ENCODE results near the gene PSMD8. TPM values are rescaled to one million over a fixed set of nuclear protein-coding genes. Genes with fewer than 3 reads are reported as not detected.

The PSMD8 gene
- total RNA-seq, 6 experiments from 2014 or later, result 69.2 to 181 (median 75.2) TPM

- no peaks in the 10 kb centered on the region for H3K36me3 ChIP-seq
- ATAC-seq, result no peak
- no peaks in the 10 kb centered on the region for H3K27me3 ChIP-seq
- DNase-seq, result no peak
- no peak overlapping the region for H3K27ac ChIP-seq
- no peaks in the 10 kb centered on the region for H3K9me3 ChIP-seq
- peaks cover 0 to 4% (median 0%) of the 10 kb centered on the region in 4 donors for H3K4me1 ChIP-seq
- intact Hi-C loops (cut with DNase I), result no loop called here
- 100% methylated on average over 2 of the region's 2 CpGs for WGBS (ENCODE audit: insufficient coverage, low coverage, low lambda C conversion rate, missing lambda C conversion rate)
- no peak overlapping the region for H3K4me3 ChIP-seq
- TF ChIP-seq POLR2A (IDR thresholded peaks at IDR 0.05) (no peak), CTCF (IDR thresholded peaks at IDR 0.05) (no peak)
These were observed 33.4 kb upstream of the PSMD8 start for GRCh38 chr19:38340927-38341326.

GRCh38 chr19:38346837-38347236 lies 27.5 kb upstream of the PSMD8 start:
- intact Hi-C loops (cut with DNase I), result no loop called here
- ATAC-seq (no peak), DNase-seq (no peak)
- Histone ChIP-seq H3K27me3 (no peaks in the 10 kb centered on the region), H3K4me1 (no peaks in the 10 kb centered on the region), H3K36me3 (no peaks in the 10 kb centered on the region), H3K4me3 (no peak overlapping the region), H3K27ac (no peak overlapping the region), H3K9me3 (no peaks in the 10 kb centered on the region)
- WGBS (ENCODE audit: insufficient coverage, low coverage, low lambda C conversion rate, missing lambda C conversion rate), result 74% methylated on average over 3 of the region's 4 CpGs
- TF ChIP-seq POLR2A (IDR thresholded peaks at IDR 0.05) (no peak), CTCF (IDR thresholded peaks at IDR 0.05) (no peak)

- Histone ChIP-seq H3K27ac (no peak overlapping the region), H3K36me3 (no peaks in the 10 kb centered on the region), H3K9me3 (no peaks in the 10 kb centered on the region), H3K27me3 (no peaks in the 10 kb centered on the region), H3K4me3 (no peak overlapping the region), H3K4me1 (no peaks in the 10 kb centered on the region)
- WGBS (ENCODE audit: insufficient coverage, low coverage, low lambda C conversion rate, missing lambda C conversion rate), result 33% methylated on average over 1 of the region's 3 CpGs
- ATAC-seq (no peak), DNase-seq (no peak)
- TF ChIP-seq POLR2A (IDR thresholded peaks at IDR 0.05) (no peak), CTCF (IDR thresholded peaks at IDR 0.05) (no peak)
- intact Hi-C loops (cut with DNase I), result no loop called here
These were observed 23.5 kb upstream of the PSMD8 start for GRCh38 chr19:38350883-38351282.

- no peak overlapping the region for H3K27ac ChIP-seq
- WGBS (ENCODE audit: insufficient coverage, low coverage, low lambda C conversion rate, missing lambda C conversion rate), result 77% methylated on average over 2 of the region's 9 CpGs
- H3K36me3 ChIP-seq, result no peaks in the 10 kb centered on the region
- H3K4me3 ChIP-seq, result no peak overlapping the region
- TF ChIP-seq CTCF (IDR thresholded peaks at IDR 0.05) (no peak), POLR2A (IDR thresholded peaks at IDR 0.05) (no peak)
- ATAC-seq (no peak), DNase-seq (no peak)
- no peaks in the 10 kb centered on the region for H3K4me1 ChIP-seq
- H3K9me3 ChIP-seq, result no peaks in the 10 kb centered on the region
- H3K27me3 ChIP-seq, result no peaks in the 10 kb centered on the region
- intact Hi-C loops (cut with DNase I), result no loop called here
These were observed 22.4 kb upstream of the PSMD8 start for GRCh38 chr19:38351865-38352395.

GRCh38 chr19:38352611-38353010 lies 21.8 kb upstream of the PSMD8 start:
- DNase-seq, result no peak
- no peaks in the 10 kb centered on the region for H3K4me1 ChIP-seq
- WGBS (ENCODE audit: insufficient coverage, low coverage, low lambda C conversion rate, missing lambda C conversion rate), result 59% methylated on average over 5 of the region's 8 CpGs

More at GRCh38 chr19:38352611-38353010, 21.8 kb upstream of the PSMD8 start:
- no peak for TF ChIP-seq CTCF (IDR thresholded peaks at IDR 0.05)
- no peak for TF ChIP-seq POLR2A (IDR thresholded peaks at IDR 0.05)
- intact Hi-C loops (cut with DNase I), result no loop called here
- Histone ChIP-seq H3K27ac (no peak overlapping the region), H3K36me3 (no peaks in the 10 kb centered on the region), H3K9me3 (no peaks in the 10 kb centered on the region), H3K27me3 (no peaks in the 10 kb centered on the region), H3K4me3 (no peak overlapping the region)
- no peak for ATAC-seq
